ENCODE data around the gene EPHB2. TPM values are rescaled to one million over a fixed set of nuclear protein-coding genes. Genes with fewer than 3 reads are reported as not detected.
A peak's percentile ranks its signal among the peaks of the same experiment; 100 is the strongest.

The EPHB2 gene
- total RNA-seq, 5 donors from 2014 or later (not counting 1 experiment from before 2014, with no cell fraction given) = 0.06 to 0.20 (median 0.12) TPM; not detected in 2

DNA sequence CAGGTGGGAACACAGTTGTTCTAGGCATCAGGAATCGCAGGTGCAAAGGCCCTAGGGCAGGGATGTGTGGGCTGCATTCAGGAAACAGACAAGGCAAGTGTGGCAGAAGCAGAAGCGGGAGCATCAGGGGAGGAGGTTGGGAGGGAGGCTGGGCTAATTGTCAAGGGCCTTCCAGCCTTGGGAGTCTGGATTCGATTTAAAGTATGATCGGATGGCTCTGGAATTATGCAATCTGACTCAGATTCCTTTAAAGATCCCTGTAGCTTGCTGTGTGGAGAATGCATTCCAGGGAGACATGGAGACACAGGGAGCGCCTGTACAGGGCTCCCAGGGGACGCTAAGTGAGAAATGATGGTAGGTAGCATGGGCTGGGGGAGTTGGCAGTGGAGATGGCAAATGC, 175.6 kb downstream of the EPHB2 start:
- Histone ChIP-seq H3K36me3 (ENCODE audit: control insufficient read depth in 2 of 2, extremely low read depth in 1 of 2, insufficient read depth in 1 of 2, low read length in 1 of 2) (no peaks in the 10 kb centered on the region), H3K9me3 (no peaks in the 10 kb centered on the region), H3K27me3 (replicated peaks in 1 of 2; ENCODE audit: control insufficient read depth in 2 of 2, extremely low read depth in 1 of 2, insufficient read depth in 2 of 2, low read length in 1 of 2) (peaks cover 0 to 15% of the 10 kb centered on the region in 2 experiments), H3K4me1 (ENCODE audit: control insufficient read depth in 1 of 2, extremely low read depth in 1 of 2, insufficient read depth in 2 of 2, low read length in 2 of 2) (peaks cover 0 to 14% of the 10 kb centered on the region in 2 experiments), H3K27ac (ENCODE audit: low read length) (no peak overlapping the region), H3K4me3 (ENCODE audit: control insufficient read depth in 1 of 2, extremely low read depth in 1 of 2, low read length in 1 of 2) (no peak overlapping the region)
- peaks cover 7 to 16% of the 10 kb centered on the region in 2 donors for H3K27me3 Mint-ChIP-seq
- POLR2A ChIA-PET = no interaction called here
- no peak overlapping the region for H3K4me3 Mint-ChIP-seq
- WGBS (ENCODE audit: insufficient coverage) = 75% methylated on average over 4 of the region's 6 CpGs
- CTCF ChIA-PET = no interaction called here
- H3K27ac Mint-ChIP-seq = no peak overlapping the region
- DNase-seq (no peak), ATAC-seq (replicated peaks in 1 of 4) (no peak)
- no peaks in the 10 kb centered on the region for H3K36me3 Mint-ChIP-seq
- peaks cover 9 to 12% (median 11%) of the 10 kb centered on the region in 3 donors for H3K4me1 Mint-ChIP-seq
- no peaks in the 10 kb centered on the region for H3K9me3 Mint-ChIP-seq

GRCh38 chr1:22887491-22887890, 176.9 kb downstream of the EPHB2 start:
- no peak overlapping the region for H3K27ac Mint-ChIP-seq
- POLR2A ChIA-PET = no interaction called here

DNA sequence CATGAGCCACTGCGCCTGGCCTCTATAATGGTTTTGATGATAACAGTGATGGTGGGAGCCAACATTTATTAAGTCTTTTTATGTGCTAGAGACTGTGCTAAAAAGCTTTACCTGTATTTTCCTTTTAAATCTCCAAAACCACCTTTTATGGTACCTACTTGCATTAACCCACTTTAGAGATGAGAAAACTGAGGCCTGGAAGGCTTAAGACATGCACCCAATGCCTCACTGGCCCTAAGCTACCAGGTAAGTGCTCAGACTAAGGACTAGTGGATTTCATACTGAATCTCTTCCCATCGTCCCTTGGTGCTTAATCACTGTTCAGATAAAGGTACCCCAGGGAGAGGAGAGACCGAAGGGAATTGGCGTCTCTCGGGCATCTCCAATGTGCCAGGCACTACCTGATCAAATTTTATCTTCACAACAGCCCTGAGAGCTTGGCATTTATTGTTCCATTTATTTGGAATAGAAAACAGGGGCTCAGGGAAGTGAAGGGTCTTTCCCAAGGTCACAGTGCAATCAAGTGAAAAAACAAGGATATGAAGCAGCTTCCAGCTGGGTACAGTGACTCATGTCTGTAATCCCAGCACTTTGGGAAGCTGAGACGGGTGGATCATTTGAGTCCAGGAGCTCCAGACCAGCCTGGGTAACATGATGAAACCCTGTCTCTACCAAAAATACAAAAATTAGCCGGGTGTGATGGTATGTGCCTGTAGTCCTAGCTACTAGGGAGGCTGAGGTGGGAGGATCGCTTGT, 177.9 kb downstream of the EPHB2 start:
- ChIA-PET POLR2A (no interaction called here), CTCF (no interaction called here)
- no peak overlapping the region for H3K4me3 Mint-ChIP-seq
- Histone ChIP-seq H3K27ac (ENCODE audit: low read length) (no peak overlapping the region), H3K4me1 (ENCODE audit: control insufficient read depth in 1 of 2, extremely low read depth in 1 of 2, insufficient read depth in 2 of 2, low read length in 2 of 2) (peaks cover 0 to 14% of the 10 kb centered on the region in 2 experiments), H3K36me3 (ENCODE audit: control insufficient read depth in 2 of 2, extremely low read depth in 1 of 2, insufficient read depth in 1 of 2, low read length in 1 of 2) (no peaks in the 10 kb centered on the region), H3K4me3 (ENCODE audit: control insufficient read depth in 1 of 2, extremely low read depth in 1 of 2, low read length in 1 of 2) (no peak overlapping the region), H3K27me3 (replicated peaks in 1 of 2; ENCODE audit: control insufficient read depth in 2 of 2, extremely low read depth in 1 of 2, insufficient read depth in 2 of 2, low read length in 1 of 2) (peaks cover 0 to 12% of the 10 kb centered on the region in 2 experiments), H3K9me3 (no peaks in the 10 kb centered on the region)
- no peak for ATAC-seq (replicated peaks in 1 of 4)
- no peaks in the 10 kb centered on the region for H3K36me3 Mint-ChIP-seq
- H3K27ac Mint-ChIP-seq = no peak overlapping the region
- H3K9me3 Mint-ChIP-seq = no peaks in the 10 kb centered on the region
- H3K27me3 Mint-ChIP-seq = peaks cover 7 to 16% of the 10 kb centered on the region in 2 donors
- WGBS (ENCODE audit: insufficient coverage) = no CpG with 5 or more reads among the region's 8 CpGs
- DNase-seq = no peak
- H3K4me1 Mint-ChIP-seq = peaks cover 9 to 12% (median 11%) of the 10 kb centered on the region in 3 donors

More at GRCh38 chr1:22887491-22887890, 176.9 kb downstream of the EPHB2 start:
- DNase-seq (no peak), ATAC-seq (replicated peaks in 1 of 4) (no peak)
- H3K9me3 ChIP-seq = no peaks in the 10 kb centered on the region
- CTCF ChIA-PET = no interaction called here
- peaks cover 0 to 14% of the 10 kb centered on the region in 2 experiments for H3K4me1 ChIP-seq (ENCODE audit: control insufficient read depth in 1 of 2, extremely low read depth in 1 of 2, insufficient read depth in 2 of 2, low read length in 2 of 2)
- H3K36me3 ChIP-seq (ENCODE audit: control insufficient read depth in 2 of 2, extremely low read depth in 1 of 2, insufficient read depth in 1 of 2, low read length in 1 of 2) = no peaks in the 10 kb centered on the region
- WGBS (ENCODE audit: insufficient coverage) = 93% methylated on average over 6 of the region's 7 CpGs
- Mint-ChIP-seq H3K36me3 (no peaks in the 10 kb centered on the region), H3K27me3 (peaks cover 7 to 16% of the 10 kb centered on the region in 2 donors), H3K4me3 (no peak overlapping the region), H3K4me1 (peaks cover 9 to 12% (median 11%) of the 10 kb centered on the region in 3 donors), H3K9me3 (no peaks in the 10 kb centered on the region)
- no peak overlapping the region for H3K4me3 ChIP-seq (ENCODE audit: control insufficient read depth in 1 of 2, extremely low read depth in 1 of 2, low read length in 1 of 2)
- peaks cover 0 to 10% of the 10 kb centered on the region in 2 experiments for H3K27me3 ChIP-seq (replicated peaks in 1 of 2; ENCODE audit: control insufficient read depth in 2 of 2, extremely low read depth in 1 of 2, insufficient read depth in 2 of 2, low read length in 1 of 2)
- H3K27ac ChIP-seq (ENCODE audit: low read length) = no peak overlapping the region

- Histone ChIP-seq H3K36me3 (ENCODE audit: control insufficient read depth in 2 of 2, extremely low read depth in 1 of 2, insufficient read depth in 1 of 2, low read length in 1 of 2) (no peaks in the 10 kb centered on the region), H3K9me3 (no peaks in the 10 kb centered on the region), H3K4me1 (ENCODE audit: control insufficient read depth in 1 of 2, extremely low read depth in 1 of 2, insufficient read depth in 2 of 2, low read length in 2 of 2) (peaks cover 0 to 14% of the 10 kb centered on the region in 2 experiments), H3K27ac (ENCODE audit: low read length) (no peak overlapping the region), H3K27me3 (replicated peaks in 1 of 2; ENCODE audit: control insufficient read depth in 2 of 2, extremely low read depth in 1 of 2, insufficient read depth in 2 of 2, low read length in 1 of 2) (peaks cover 0 to 12% of the 10 kb centered on the region in 2 experiments), H3K4me3 (ENCODE audit: control insufficient read depth in 1 of 2, extremely low read depth in 1 of 2, low read length in 1 of 2) (no peak overlapping the region)
- Mint-ChIP-seq H3K4me1 (peaks cover 9 to 12% (median 11%) of the 10 kb centered on the region in 3 donors), H3K27ac (no peak overlapping the region), H3K4me3 (no peak overlapping the region), H3K27me3 (peaks cover 9 to 16% of the 10 kb centered on the region in 2 donors), H3K9me3 (no peaks in the 10 kb centered on the region), H3K36me3 (no peaks in the 10 kb centered on the region)
- DNase-seq = peak in 1 of 35 experiments; percentile 23
- WGBS (ENCODE audit: insufficient coverage) = 71% methylated on average over 3 of the region's 3 CpGs
- CTCF ChIA-PET = no interaction called here
- POLR2A ChIA-PET = no interaction called here
- ATAC-seq (replicated peaks in 1 of 4) = no peak
Measured at GRCh38 chr1:22889213-22889827, 178.7 kb downstream of the EPHB2 start.

GRCh38 chr1:22892789-22893188, 182.2 kb downstream of the EPHB2 start:
- peaks cover 0 to 18% of the 10 kb centered on the region in 2 experiments for H3K27me3 ChIP-seq (replicated peaks in 1 of 2; ENCODE audit: control insufficient read depth in 2 of 2, extremely low read depth in 1 of 2, insufficient read depth in 2 of 2, low read length in 1 of 2)
- POLR2A ChIA-PET = no interaction called here
- ATAC-seq (replicated peaks in 1 of 4) = no peak
- Mint-ChIP-seq H3K4me1 (no peaks in the 10 kb centered on the region), H3K36me3 (no peaks in the 10 kb centered on the region), H3K27ac (no peak overlapping the region), H3K4me3 (no peak overlapping the region), H3K9me3 (no peaks in the 10 kb centered on the region), H3K27me3 (peaks cover 20 to 24% of the 10 kb centered on the region in 2 donors)
- H3K9me3 ChIP-seq = no peaks in the 10 kb centered on the region
- no peak for DNase-seq
- no peak overlapping the region for H3K27ac ChIP-seq (ENCODE audit: low read length)
- H3K4me3 ChIP-seq (ENCODE audit: control insufficient read depth in 1 of 2, extremely low read depth in 1 of 2, low read length in 1 of 2) = no peak overlapping the region
- H3K4me1 ChIP-seq (ENCODE audit: control insufficient read depth in 1 of 2, extremely low read depth in 1 of 2, insufficient read depth in 2 of 2, low read length in 2 of 2) = no peaks in the 10 kb centered on the region
- WGBS (ENCODE audit: insufficient coverage) = 95% methylated on average over 13 of the region's 13 CpGs
- no peaks in the 10 kb centered on the region for H3K36me3 ChIP-seq (ENCODE audit: control insufficient read depth in 2 of 2, extremely low read depth in 1 of 2, insufficient read depth in 1 of 2, low read length in 1 of 2)
- CTCF ChIA-PET = no interaction called here

GRCh38 chr1:22893292-22893691, 182.7 kb downstream of the EPHB2 start:
- no peak overlapping the region for H3K27ac Mint-ChIP-seq
- Histone ChIP-seq H3K4me3 (ENCODE audit: control insufficient read depth in 1 of 2, extremely low read depth in 1 of 2, low read length in 1 of 2) (no peak overlapping the region), H3K36me3 (ENCODE audit: control insufficient read depth in 2 of 2, extremely low read depth in 1 of 2, insufficient read depth in 1 of 2, low read length in 1 of 2) (no peaks in the 10 kb centered on the region), H3K27me3 (replicated peaks in 1 of 2; ENCODE audit: control insufficient read depth in 2 of 2, extremely low read depth in 1 of 2, insufficient read depth in 2 of 2, low read length in 1 of 2) (peaks cover 0 to 19% of the 10 kb centered on the region in 2 experiments), H3K9me3 (no peaks in the 10 kb centered on the region), H3K27ac (ENCODE audit: low read length) (no peak overlapping the region), H3K4me1 (ENCODE audit: control insufficient read depth in 1 of 2, extremely low read depth in 1 of 2, insufficient read depth in 2 of 2, low read length in 2 of 2) (no peaks in the 10 kb centered on the region)
- ATAC-seq (replicated peaks in 1 of 4) = no peak
- no peak for DNase-seq
- H3K4me3 Mint-ChIP-seq = no peak overlapping the region
- ChIA-PET CTCF (no interaction called here), POLR2A (no interaction called here)
- no peaks in the 10 kb centered on the region for H3K9me3 Mint-ChIP-seq
- no peaks in the 10 kb centered on the region for H3K36me3 Mint-ChIP-seq
- no peaks in the 10 kb centered on the region for H3K4me1 Mint-ChIP-seq
- WGBS (ENCODE audit: insufficient coverage) = no CpG with 5 or more reads among the region's 3 CpGs
- H3K27me3 Mint-ChIP-seq = peaks cover 23 to 29% of the 10 kb centered on the region in 2 donors

Measured in T-cell (primary cell).